Activated CD4-positive, CD25-positive, alpha-beta regulatory T cell (primary cell): ENCODE measurements around the gene SMG6.
"Not testable (repeated sequence)": the region's sequence is repeated elsewhere in the genome, so short reads cannot be mapped to it uniquely, and the experiment has no call there.

Experiments used
- DNase-seq, 4 experiments: peaks; one replicate each; lab custom pipeline; 2025; lab: John Stamatoyannopoulos, UW

Gene SMG6

GRCh38 chr17:2202996-2203575 is 100.5 kb downstream of the SMG6 start:
- DNase-seq, result no peak

GRCh38 chr17:2202302-2202995 is 101.1 kb downstream of the SMG6 start:
- no peak for DNase-seq

- not testable (repeated sequence) for DNase-seq
These were observed 104.2 kb downstream of the SMG6 start for GRCh38 chr17:2199386-2199785.

GRCh38 chr17:2198927-2199326 is 104.7 kb downstream of the SMG6 start:
- no peak for DNase-seq

- no peak for DNase-seq
These were observed 106.3 kb downstream of the SMG6 start for GRCh38 chr17:2197271-2197670.

GRCh38 chr17:2195729-2196128 is 107.9 kb downstream of the SMG6 start:
- no peak for DNase-seq

- DNase-seq, result no peak
These were observed 108.7 kb downstream of the SMG6 start for GRCh38 chr17:2194889-2195335.

GRCh38 chr17:2192367-2193057 is 111.1 kb downstream of the SMG6 start:
- peak in 3 of 4 experiments; percentile 7 to 21 (median 17) for DNase-seq

GRCh38 chr17:2191785-2192184 is 111.8 kb downstream of the SMG6 start:
- no peak for DNase-seq

- DNase-seq, result no peak
These were observed 112.4 kb downstream of the SMG6 start for GRCh38 chr17:2191227-2191626.

- DNase-seq, result no peak
These were observed 113.6 kb downstream of the SMG6 start for GRCh38 chr17:2190014-2190413.

- no peak for DNase-seq
These were observed 114.5 kb downstream of the SMG6 start for GRCh38 chr17:2188971-2189630.

- DNase-seq, result no peak
These were observed 115.8 kb downstream of the SMG6 start for GRCh38 chr17:2187758-2188157.

- DNase-seq, result no peak
These were observed 116.6 kb downstream of the SMG6 start for GRCh38 chr17:2186937-2187336.

GRCh38 chr17:2184993-2185931 is 118.3 kb downstream of the SMG6 start:
- no peak for DNase-seq

GRCh38 chr17:2183346-2183745 is 120.2 kb downstream of the SMG6 start:
- no peak for DNase-seq

- no peak for DNase-seq
These were observed 121.6 kb downstream of the SMG6 start for GRCh38 chr17:2181897-2182448.

GRCh38 chr17:2181206-2181896 is 122.2 kb downstream of the SMG6 start:
- no peak for DNase-seq

GRCh38 chr17:2180768-2181167 is 122.8 kb downstream of the SMG6 start:
- DNase-seq, result no peak

- no peak for DNase-seq
These were observed 123.8 kb downstream of the SMG6 start for GRCh38 chr17:2179615-2180295.
